ENCODE results near the gene NAGPA.

The NAGPA gene

DNA sequence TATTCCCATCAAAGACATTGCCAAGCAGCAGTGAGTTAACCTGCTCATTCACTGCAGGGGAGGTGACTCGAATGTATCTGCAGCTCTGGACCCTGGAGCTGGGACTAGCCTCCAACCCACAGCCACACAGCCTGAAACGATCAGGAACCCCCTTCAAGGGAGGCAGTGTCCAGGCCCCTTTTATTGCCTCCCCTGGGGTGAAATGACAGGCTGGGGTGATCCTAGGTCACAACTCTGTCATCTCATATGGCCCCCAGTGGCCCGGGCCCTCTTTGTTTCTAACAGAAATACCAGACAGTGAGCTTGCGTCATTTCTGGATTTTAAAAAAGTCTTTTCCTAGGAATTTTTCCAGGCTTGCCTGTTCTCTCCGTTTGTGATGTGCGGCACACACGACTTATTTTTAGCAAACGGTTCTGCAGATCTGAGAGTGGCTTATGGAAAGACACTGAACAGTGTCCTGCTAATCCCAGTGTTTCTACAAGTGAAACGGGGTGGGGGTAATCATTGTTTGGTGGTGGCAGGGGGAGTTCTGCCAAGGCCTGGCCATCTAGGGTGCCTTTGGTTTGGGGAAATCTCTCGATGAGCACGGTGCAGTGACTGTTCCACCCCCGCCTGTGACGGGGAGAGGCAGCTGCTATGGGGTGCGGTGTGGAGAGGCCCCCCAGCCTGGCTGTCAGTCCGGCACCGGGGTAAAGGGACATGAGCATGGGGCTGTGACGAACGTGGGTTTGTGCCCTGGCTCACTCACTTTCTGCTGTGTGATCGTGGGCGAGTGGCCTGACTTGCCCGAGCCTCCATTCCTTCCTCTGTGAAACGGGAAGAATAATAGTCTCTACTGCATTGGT, 27.2 kb downstream of the NAGPA start:
- Mint-ChIP-seq H3K9me3 (ENCODE audit: low read depth) (no peaks in the 10 kb centered on the region), H3K27ac (no peak overlapping the region), H3K36me3 (no peaks in the 10 kb centered on the region), H3K4me3 (no peak overlapping the region), H3K27me3 (peaks cover 6% of the 10 kb centered on the region), H3K4me1 (ENCODE audit: low read depth) (no peaks in the 10 kb centered on the region)

DNA sequence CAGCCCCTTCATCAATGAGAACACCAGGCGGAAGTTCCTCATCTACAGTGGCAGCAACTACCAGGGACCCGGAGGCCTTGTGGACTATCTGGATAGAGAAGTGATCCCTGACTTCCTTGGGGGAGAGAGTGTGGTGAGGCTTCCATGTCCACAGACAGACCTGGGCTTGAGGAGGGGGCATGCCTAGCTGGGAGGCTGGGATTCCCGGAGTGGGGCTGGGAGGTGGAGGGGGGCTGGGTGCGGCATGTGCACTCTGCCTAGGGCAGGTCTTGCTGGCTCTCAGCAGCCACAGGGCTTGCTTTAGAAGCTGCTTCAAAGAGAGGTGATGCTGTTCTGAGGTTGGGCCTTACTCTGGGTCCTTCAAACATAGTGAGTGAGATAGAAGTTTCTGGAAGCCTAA, 27.8 kb downstream of the NAGPA start:
- no peaks in the 10 kb centered on the region for H3K36me3 Mint-ChIP-seq
- no peaks in the 10 kb centered on the region for H3K9me3 Mint-ChIP-seq (ENCODE audit: low read depth)
- peaks cover 6% of the 10 kb centered on the region for H3K27me3 Mint-ChIP-seq
- no peaks in the 10 kb centered on the region for H3K4me1 Mint-ChIP-seq (ENCODE audit: low read depth)
- no peak overlapping the region for H3K4me3 Mint-ChIP-seq
- no peak overlapping the region for H3K27ac Mint-ChIP-seq

DNA sequence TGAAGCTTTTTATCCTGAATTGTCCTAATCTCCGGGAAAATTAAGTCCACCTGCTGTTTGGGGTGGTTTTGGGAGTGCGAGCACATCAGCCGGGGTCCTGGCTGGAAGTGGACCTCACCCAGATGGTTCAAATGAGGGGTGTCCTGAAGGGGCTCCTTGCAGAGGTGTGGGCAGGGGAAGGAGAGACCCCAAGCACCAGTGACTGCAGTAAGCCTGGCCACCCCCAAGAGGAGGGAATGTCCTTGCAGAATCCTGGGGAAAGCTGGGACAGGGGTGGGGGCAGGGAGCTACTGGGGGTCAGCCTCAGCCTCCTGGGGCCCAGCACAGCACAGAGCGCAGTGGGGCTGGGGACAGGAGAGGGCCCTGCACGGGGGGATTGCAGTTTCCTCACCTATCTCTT, 29.4 kb downstream of the NAGPA start:
- Mint-ChIP-seq H3K27me3 (peaks cover 2% of the 10 kb centered on the region), H3K9me3 (ENCODE audit: low read depth) (no peaks in the 10 kb centered on the region)

DNA sequence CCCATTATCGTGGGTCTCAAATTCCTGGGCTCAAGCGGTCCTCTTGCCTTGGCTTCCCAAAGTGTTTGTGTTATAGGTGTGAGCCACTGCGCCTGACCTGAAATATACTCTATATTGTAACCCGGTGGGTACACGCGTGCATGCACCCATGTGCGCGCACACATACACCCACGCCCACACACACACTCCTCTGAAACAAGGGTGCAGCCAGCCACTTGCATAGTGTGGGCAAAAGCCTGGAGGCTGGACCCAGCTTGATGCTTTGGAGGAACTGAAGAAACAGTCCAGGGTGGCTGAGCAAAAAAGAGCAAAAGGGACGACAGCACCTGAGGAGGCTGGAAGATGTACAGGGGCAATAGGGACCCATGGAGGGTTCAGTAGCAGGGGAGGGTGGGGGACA, 29.9 kb downstream of the NAGPA start:
- H3K4me3 Mint-ChIP-seq, result no peak overlapping the region
- H3K27me3 Mint-ChIP-seq, result peaks cover 3% of the 10 kb centered on the region
- H3K27ac Mint-ChIP-seq, result no peak overlapping the region
- no peaks in the 10 kb centered on the region for H3K4me1 Mint-ChIP-seq (ENCODE audit: low read depth)
- no peaks in the 10 kb centered on the region for H3K9me3 Mint-ChIP-seq (ENCODE audit: low read depth)
- no peaks in the 10 kb centered on the region for H3K36me3 Mint-ChIP-seq

More for the DNA sequence above, 29.4 kb downstream of the NAGPA start:
- Mint-ChIP-seq H3K27ac (no peak overlapping the region), H3K4me1 (ENCODE audit: low read depth) (no peaks in the 10 kb centered on the region), H3K36me3 (no peaks in the 10 kb centered on the region), H3K4me3 (no peak overlapping the region)

DNA sequence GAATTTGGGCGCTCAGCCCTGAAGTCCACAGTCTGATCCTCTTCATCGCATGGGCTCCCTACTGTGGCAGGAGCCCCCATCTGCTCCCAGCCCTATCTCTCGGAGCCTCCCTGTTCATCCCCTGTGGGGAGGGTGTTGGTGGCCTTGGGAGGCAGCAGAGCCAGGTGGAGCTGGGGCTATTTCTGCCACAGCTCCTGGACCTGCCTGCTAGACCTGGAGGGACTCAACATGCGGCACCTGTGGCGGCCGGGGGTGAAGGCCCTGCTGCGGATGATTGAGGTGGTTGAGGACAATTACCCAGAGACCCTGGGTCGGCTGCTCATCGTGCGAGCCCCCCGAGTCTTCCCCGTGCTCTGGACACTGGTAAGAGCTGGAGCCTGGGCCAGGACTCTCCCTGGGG, 30.5 kb downstream of the NAGPA start:
- H3K27me3 Mint-ChIP-seq, result peaks cover 5% of the 10 kb centered on the region
- H3K4me1 Mint-ChIP-seq (ENCODE audit: low read depth), result no peaks in the 10 kb centered on the region
- no peak overlapping the region for H3K27ac Mint-ChIP-seq
- H3K36me3 Mint-ChIP-seq, result no peaks in the 10 kb centered on the region
- H3K4me3 Mint-ChIP-seq, result no peak overlapping the region
- H3K9me3 Mint-ChIP-seq (ENCODE audit: low read depth), result no peaks in the 10 kb centered on the region

DNA sequence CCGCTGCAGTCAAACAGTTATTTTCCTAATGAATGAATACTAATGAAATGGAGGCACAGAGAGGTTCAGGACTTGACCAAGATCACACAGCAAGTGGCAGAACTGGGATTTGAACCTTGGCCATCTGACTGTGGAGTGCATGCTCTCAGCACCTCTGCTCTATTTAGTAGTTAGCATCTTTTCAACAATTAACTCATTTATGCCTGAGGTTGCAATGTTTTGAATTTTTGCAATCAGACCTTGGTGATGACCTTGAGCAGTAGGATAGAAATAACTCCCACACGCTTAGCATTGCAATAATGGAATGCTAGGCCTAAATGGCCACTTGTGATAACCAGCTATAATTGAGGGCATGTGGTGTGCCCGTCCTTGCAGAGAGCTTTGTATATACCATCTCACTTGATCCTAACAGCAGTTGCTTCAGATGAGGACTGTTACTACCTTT, 31.0 kb downstream of the NAGPA start:
- Mint-ChIP-seq H3K36me3 (no peaks in the 10 kb centered on the region), H3K4me3 (no peak overlapping the region), H3K27ac (no peak overlapping the region), H3K4me1 (ENCODE audit: low read depth) (no peaks in the 10 kb centered on the region), H3K9me3 (ENCODE audit: low read depth) (no peaks in the 10 kb centered on the region), H3K27me3 (peaks cover 5% of the 10 kb centered on the region)

DNA sequence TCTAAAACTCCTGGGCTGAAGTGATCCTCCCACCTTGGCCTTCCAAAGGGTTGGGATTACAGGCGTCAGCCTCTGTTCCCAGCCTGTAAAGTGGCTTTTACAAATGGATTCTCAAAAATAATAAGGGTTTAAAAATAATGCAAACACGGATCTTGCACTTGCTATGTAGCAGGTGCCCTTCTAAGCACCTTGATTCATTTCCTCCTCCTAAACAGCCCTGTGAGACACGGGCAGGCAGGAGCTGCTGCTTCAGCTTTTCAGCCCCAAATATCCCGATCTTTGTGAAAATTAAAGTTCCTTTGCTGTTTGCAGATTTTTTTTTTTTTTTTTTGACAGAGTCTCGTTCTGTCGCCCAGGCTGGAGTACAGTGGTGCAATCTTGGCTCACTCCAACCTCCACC, 31.7 kb downstream of the NAGPA start:
- Mint-ChIP-seq H3K4me1 (ENCODE audit: low read depth) (no peaks in the 10 kb centered on the region), H3K27me3 (peaks cover 10% of the 10 kb centered on the region), H3K9me3 (ENCODE audit: low read depth) (no peaks in the 10 kb centered on the region), H3K4me3 (no peak overlapping the region), H3K27ac (no peak overlapping the region), H3K36me3 (no peaks in the 10 kb centered on the region)

DNA sequence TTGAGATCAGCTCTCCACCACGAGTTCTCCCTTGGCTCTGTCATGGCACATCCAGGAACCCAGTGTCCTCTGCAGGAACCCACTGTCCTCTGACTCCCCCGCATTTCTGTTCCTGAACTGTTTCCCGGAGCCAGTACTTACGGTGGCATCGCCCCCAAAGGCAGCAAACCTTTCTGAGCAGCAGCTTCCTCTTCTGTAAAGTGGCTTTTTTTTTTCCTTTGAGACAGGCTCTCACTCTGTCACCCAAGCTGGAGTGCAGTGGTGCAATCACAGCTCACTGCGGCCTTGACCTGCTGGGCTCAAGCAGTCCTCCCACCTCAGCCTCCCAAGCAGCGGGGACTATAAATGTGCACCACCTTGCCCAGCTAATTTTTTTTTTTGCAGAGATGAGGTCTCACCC, 32.2 kb downstream of the NAGPA start:
- H3K4me3 Mint-ChIP-seq, result no peak overlapping the region
- no peaks in the 10 kb centered on the region for H3K36me3 Mint-ChIP-seq
- H3K9me3 Mint-ChIP-seq (ENCODE audit: low read depth), result no peaks in the 10 kb centered on the region
- H3K4me1 Mint-ChIP-seq (ENCODE audit: low read depth), result no peaks in the 10 kb centered on the region
- peaks cover 10% of the 10 kb centered on the region for H3K27me3 Mint-ChIP-seq
- no peak overlapping the region for H3K27ac Mint-ChIP-seq

DNA sequence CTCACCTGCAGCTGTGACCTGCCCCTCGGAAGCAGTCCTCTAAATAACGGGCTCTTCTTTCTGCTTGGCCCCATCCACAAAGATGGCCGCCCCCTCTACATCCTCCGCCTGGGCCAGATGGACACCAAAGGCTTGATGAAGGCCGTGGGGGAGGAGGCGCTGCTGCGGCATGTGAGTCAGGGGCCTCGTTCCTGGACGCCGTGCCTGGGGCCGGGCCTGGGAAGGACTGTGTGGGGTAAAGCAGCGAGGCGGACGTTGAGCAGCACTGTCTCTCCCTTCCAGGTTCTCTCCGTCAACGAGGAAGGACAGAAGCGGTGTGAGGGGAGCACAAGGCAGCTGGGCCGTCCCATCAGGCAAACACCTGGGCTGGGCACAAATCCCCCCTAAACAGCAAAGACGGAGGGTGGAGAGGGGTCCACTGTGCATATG, 33.1 kb downstream of the NAGPA start:
- Mint-ChIP-seq H3K27me3 (peaks cover 10% of the 10 kb centered on the region), H3K4me3 (no peak overlapping the region), H3K27ac (no peak overlapping the region), H3K36me3 (no peaks in the 10 kb centered on the region), H3K9me3 (ENCODE audit: low read depth) (no peaks in the 10 kb centered on the region), H3K4me1 (ENCODE audit: low read depth) (no peaks in the 10 kb centered on the region)

DNA sequence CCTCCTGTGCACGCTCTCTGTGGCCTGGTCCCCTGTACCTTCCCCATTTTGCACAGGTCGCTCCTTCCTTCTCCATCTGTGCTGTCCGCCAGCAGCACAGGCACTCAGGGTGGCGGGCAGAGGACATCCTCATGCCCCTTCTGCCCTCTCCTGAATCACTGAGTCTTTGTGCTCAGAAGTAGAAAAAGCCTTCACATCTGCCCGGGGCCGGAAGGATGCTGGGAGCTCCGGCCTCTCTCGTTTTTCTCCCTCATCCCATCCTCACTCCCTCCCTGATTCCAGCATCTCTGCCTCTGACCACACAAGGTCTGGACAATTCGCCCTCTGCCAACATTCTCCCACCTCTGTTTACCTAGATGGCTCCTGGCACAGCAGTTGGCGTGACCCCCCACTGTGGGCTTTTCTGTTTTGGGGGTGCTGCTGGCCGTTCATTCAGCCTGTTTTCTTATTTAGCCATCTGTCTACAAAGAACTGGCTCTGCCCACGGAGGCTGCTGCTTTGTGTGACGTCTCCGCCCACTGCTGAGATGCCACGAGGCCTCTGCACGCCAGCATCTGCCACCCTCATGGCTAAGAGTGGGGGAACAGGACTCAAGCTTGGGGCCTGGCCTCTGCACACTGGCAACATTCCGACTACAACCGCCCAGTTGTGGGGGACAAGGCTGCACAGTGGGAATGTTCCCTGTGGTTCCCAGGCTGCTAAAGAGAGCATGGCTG, 38.9 kb downstream of the NAGPA start:
- Mint-ChIP-seq H3K27me3 (peaks cover 18% of the 10 kb centered on the region), H3K9me3 (ENCODE audit: low read depth) (no peaks in the 10 kb centered on the region), H3K36me3 (no peaks in the 10 kb centered on the region), H3K4me1 (ENCODE audit: low read depth) (no peaks in the 10 kb centered on the region), H3K4me3 (no peak overlapping the region), H3K27ac (no peak overlapping the region)

DNA sequence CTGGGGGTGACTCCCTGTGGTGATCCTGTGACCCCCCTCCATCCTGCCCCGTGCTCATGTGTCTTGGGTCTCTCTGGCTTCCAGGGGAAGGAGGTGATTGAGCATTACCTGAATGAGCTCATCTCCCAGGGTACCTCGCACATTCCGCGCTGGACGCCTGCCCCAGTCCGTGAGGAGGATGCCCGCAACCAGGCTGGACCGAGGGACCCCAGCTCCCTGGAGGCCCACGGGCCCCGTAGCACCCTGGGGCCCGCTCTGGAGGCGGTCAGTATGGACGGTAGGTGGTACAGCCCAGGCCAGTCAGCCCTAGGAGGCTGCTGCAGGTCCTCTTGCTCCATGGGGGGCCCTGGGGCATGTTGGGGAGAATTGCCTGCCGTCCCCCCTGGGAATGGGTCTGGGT, 42.0 kb downstream of the NAGPA start:
- Mint-ChIP-seq H3K4me3 (no peak overlapping the region), H3K9me3 (ENCODE audit: low read depth) (no peaks in the 10 kb centered on the region), H3K4me1 (ENCODE audit: low read depth) (peaks cover 9% of the 10 kb centered on the region), H3K27me3 (peaks cover 24% of the 10 kb centered on the region), H3K27ac (no peak overlapping the region), H3K36me3 (no peaks in the 10 kb centered on the region)

DNA sequence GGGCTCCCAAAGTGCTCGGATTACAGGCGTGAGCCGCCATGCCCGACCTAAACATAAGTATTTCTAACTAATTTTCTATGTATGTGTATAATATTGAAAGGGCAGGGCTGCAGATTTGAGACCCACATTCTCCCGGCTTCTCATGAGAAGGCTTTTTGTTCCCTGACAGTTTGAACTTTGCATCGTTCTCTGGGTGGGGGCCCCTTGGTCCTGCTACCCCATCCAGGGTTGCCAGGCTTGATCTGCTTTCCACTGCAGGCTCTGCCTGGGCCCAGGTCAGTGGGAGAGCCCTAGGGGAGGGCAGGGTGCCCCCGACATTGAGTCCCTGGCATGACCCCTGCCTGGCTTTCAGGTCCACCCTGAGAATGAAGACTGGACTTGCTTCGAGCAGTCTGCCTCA, 43.3 kb downstream of the NAGPA start:
- no peak overlapping the region for H3K27ac Mint-ChIP-seq
- no peaks in the 10 kb centered on the region for H3K9me3 Mint-ChIP-seq (ENCODE audit: low read depth)
- H3K36me3 Mint-ChIP-seq, result no peaks in the 10 kb centered on the region
- peaks cover 10% of the 10 kb centered on the region for H3K4me1 Mint-ChIP-seq (ENCODE audit: low read depth)
- peaks cover 27% of the 10 kb centered on the region for H3K27me3 Mint-ChIP-seq
- H3K4me3 Mint-ChIP-seq, result no peak overlapping the region

DNA sequence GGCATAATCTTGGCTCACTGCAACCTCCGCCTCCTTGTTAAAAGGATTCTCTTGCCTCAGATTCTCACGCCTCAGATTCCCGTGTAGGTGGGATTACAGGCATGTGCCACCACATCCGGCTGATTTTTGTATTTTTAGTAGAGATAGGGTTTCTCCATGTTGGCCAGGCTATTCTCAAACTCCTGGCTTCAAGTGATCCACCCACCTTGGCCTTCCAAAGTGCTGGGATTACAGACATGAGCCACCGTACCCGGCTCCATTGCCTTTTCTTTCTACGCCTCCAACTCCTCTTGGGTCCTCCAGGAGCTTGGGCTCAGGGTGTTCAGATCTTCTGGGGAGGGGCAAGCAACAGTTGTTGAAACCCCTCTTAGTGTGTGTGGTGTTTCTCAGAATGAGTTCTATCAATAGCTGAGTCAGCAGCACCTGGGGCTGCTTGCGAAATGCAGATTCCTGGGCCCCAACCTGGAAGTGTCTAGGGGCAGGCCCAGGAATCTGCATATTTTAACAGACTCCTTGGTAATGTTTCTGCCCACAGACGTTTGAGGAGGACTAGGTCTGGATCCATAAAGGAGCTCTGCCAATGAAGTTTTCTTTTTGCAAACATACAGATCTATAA, 44.2 kb downstream of the NAGPA start:
- Mint-ChIP-seq H3K4me1 (ENCODE audit: low read depth) (peaks cover 10% of the 10 kb centered on the region), H3K9me3 (ENCODE audit: low read depth) (no peaks in the 10 kb centered on the region), H3K27ac (no peak overlapping the region), H3K36me3 (no peaks in the 10 kb centered on the region), H3K4me3 (peak overlapping the region; percentile 50), H3K27me3 (peaks cover 26% of the 10 kb centered on the region)

DNA sequence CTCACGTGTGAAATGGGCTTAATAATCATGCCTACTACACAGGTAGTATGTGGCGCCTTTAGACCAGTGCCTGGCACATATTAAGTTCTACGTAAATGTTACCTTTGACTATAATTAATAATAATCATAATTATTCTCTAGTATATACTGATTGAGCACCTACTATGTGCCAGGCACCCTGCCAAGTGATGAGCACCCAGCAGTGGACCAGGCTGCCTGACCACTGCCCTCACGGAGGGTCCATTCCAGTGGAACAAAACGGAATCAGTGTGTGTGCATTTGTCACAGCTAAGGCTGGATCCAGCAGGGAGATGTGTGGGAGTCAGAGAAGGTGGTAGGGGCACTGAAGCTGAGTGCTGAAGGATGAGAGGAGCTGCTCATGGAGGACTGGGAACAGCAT, 45.1 kb downstream of the NAGPA start:
- Mint-ChIP-seq H3K4me3 (no peak overlapping the region), H3K27me3 (peaks cover 28% of the 10 kb centered on the region), H3K4me1 (ENCODE audit: low read depth) (peaks cover 10% of the 10 kb centered on the region), H3K9me3 (ENCODE audit: low read depth) (no peaks in the 10 kb centered on the region), H3K27ac (no peak overlapping the region), H3K36me3 (no peaks in the 10 kb centered on the region)
